Mammary epithelial cell (primary cell): ENCODE data around the gene RPS26.

Experiments used
- CTCF ChIP-seq, 2 donors: IDR thresholded peaks in 1 of 2; conservative IDR thresholded peaks in 1 of 2; 2 replicates each; pipeline ENCODE4 v1.5.1; 2011 to 2012; ENCODE audit warnings: inconsistent platforms in 2 of 2, low read length in 2 of 2, mild to moderate bottlenecking in 2 of 2, control low read depth in 1 of 2, low read depth in 1 of 2; ENCODE audit not compliant: insufficient read depth in 1 of 2; ENCODE audit errors: extremely low read depth in 1 of 2
- EZH2 ChIP-seq: IDR thresholded peaks from 2 replicates; pipeline ENCODE4 v1.6.1; 2012; ENCODE audit warnings: low read length, inconsistent platforms, borderline replicate concordance

- TF ChIP-seq CTCF (conservative IDR thresholded peaks at IDR 0.05 in 1 of 2, IDR thresholded peaks at IDR 0.05 in 1 of 2; ENCODE audit: extremely low read depth in 1 of 2, insufficient read depth in 1 of 2, low read depth in 1 of 2, low read length in 2 of 2) (no peak), EZH2 (no peak)
Observed at GRCh38 chr12:55997535-55997859, 44.2 kb upstream of the RPS26 start.
